NCI-H2029 treated with DMSO at 0.1 percent for 48 hours (cell line): ENCODE results near the gene FXYD7.
"Not testable (repeated sequence)": the region's sequence is repeated elsewhere in the genome, so short reads cannot be mapped to it uniquely, and the experiment has no call there.

Experiments
- DNase-seq: peaks from one replicate; lab custom pipeline; 2025; lab: John Stamatoyannopoulos, UW

The FXYD7 gene

GRCh38 chr19:35127871-35128270 is 15.2 kb upstream of the FXYD7 start:
- no peak for DNase-seq

DNA sequence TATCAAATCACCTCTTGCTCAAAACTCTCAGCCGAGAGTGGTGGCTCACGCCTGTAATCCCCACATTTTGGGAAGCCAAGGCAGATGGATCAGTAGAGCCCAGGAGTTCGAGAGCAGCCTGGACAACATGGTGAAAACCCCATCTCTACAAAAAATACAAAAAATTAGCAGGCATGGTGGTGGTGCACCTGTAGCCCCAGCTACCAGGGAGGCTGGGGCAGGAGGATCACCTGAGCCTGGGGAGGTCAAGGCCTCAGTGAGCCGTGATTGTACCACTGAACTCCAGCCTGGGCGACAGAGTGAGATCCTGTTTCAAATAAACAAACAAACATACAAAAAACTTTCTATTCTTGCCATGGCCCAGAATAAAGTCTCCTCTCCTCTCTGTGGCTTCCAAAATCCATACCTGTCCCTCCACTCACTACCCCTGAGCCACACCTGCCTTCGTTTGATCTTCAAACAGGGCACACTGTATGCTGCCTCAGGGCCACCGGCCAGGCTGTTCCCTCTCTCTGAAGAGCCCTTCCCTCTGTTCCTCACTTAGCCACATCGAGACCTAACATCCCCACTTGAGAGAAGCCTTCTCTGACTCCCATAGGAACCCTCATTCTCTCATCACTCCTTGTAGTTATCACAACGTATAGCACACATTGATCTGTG is 14.5 kb upstream of the FXYD7 start:
- no peak for DNase-seq

- DNase-seq = not testable (repeated sequence)
Measured at GRCh38 chr19:35129724-35130274, 13.3 kb upstream of the FXYD7 start.

- no peak for DNase-seq
Measured at GRCh38 chr19:35130761-35131720, 12.0 kb upstream of the FXYD7 start.

DNA sequence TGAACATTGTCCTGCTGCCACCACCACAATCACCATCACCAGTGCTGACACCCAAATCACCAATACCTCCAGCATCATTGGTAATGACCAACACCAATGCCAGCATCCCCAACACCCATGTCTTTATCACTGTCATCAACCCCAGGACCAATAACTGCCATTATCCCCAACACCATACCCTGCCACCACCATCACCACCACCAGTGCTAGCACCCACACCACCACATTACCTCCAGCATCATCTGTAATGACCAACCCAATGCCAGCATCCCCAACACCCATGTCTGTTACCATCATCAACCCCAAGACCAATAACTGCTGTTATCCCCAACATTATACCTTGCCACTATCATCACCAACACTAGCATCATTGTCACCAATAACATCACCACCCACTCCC is 10.8 kb upstream of the FXYD7 start:
- DNase-seq = no peak

GRCh38 chr19:35133826-35134225 is 9.2 kb upstream of the FXYD7 start:
- DNase-seq = no peak

- DNase-seq = no peak
Measured at GRCh38 chr19:35134601-35135242, 8.3 kb upstream of the FXYD7 start, which contains the start of gene LGI4. Gene LGI4, minus strand, starts transcription at chr19:35135059. Its CDS starts 379 bp downstream, at chr19:35134680.

DNA sequence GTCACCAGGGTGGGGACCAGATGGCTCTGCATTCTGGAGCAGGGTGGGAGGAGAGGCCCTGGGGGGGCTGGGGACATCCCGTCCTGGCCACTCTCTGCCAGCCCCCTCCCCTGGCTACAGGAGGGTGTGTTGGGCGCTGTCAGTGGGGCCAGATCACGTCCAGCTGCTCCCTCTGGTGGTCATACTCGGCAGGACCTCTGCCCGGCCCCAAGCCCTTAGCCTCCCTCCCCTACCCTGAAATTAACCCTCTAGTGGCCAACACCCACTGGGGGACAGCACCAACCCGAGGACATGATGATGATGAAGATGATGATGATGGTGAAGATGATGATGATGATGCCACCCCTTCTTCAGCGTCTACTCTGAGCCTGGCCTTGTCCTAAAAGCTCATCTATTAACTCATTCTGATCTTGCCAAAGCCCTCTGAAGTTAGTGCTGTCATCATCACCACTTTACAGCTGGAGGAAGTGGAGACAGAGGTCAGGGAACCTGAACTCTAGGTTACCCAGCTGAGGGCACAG is 7.6 kb upstream of the FXYD7 start:
- DNase-seq = peak; percentile 23

DNA sequence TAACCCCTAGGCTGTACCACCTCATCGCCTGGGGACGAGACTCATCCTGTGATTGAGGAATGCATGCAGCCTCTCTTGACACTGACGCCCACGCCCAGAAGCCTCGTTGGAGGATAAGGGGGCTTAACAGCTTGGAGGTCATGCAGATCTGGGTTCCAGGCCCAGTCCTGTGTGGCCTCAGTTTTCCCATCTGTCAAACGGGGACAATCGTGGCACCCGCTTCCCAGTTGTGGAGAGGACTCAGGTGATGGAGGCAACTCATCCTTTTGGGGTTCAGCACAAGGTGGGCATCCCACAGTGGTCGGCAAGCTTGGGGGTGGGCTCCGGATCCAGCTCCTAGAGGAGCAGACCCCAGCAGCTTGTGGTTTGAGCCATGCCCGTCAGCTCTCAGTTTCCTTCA is 6.8 kb upstream of the FXYD7 start:
- no peak for DNase-seq

DNA sequence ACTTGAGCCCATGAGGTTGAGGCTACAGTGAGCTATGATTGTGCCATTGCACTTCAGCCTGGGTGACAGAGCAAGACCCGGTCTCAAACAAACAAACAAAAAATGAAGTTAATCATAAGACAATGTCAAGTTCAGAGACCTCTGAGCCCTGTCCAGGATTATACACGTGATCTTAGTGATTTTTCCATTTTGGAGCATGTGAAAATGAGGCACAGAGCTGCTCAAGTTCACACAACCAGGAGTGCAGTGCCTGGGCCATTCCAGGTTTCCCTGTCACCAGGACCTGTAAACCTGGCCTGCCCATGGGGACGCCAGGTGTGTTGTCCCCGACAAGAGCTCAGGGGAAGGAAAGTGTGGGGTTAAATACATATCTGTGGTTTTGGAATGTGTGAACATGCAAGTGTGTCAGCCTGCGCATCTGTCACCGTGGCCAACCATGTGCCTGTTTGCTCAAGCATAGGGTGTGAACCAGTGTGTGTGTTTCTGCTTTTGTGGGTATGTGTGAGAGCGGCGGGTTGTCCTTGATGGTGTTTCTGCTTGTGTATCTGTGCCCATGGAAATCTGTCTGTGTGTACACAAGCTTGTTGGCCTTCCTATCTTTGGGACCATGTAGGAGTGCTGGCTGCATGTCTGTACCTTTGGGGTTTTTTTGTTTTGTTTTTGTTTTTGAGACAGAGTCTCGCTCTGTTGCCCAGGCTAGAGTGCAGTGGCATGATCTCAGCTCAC is 5.9 kb upstream of the FXYD7 start:
- no peak for DNase-seq

- no peak for DNase-seq
Measured at GRCh38 chr19:35138305-35138892, 4.7 kb upstream of the FXYD7 start, which contains the start of gene FXYD1. Gene FXYD1, plus strand, starts transcription at chr19:35138824. Its CDS starts 1,256 bp downstream, at chr19:35140080.

- no peak for DNase-seq
Measured at GRCh38 chr19:35140207-35140961, 2.7 kb upstream of the FXYD7 start.

DNA sequence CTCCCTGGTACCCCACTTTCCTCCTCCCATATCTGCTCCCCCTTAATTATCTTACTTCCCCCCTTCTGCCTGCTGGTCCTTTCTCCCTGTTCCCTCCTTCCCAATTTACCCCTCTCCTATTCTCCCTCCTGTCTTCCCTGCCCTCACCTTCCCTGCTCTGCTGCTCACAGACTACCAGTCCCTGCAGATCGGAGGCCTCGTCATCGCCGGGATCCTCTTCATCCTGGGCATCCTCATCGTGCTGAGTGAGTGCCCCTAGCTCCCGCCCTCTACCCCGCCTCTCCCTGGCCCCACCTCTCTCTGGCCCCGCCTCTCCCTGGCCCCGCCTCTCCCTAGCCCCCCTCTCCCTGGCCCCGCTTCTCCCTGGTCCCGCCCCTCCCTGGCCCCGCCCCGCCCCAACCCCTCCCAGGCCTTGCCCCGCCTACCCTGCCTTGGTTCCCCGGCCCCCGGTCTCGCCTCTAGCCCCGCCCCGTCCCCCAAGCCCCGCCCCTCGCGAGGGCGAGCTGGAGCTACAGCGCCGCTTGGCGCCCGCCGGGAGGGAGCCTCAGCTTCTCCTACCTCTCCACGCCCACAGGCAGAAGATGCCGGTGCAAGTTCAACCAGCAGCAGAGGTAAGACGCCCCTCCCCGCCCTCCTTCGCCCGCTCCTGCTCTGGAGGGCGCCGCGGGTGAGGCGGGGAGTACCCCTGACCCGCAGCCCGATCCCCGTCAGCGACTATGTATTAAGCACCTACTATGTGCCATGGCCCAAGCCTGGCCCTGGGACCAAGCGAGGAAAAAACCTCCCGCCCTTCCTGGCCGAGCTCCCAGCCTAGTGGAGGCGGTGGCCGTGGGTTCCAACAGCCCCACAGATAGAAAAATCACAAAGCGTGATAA is 1.9 kb upstream of the FXYD7 start:
- peak; percentile 77 for DNase-seq

GRCh38 chr19:35141837-35142605 is 1.0 kb upstream of the FXYD7 start:
- DNase-seq = no peak

- peak; percentile 9 for DNase-seq
Measured at GRCh38 chr19:35142606-35143230, 337 bp upstream of the FXYD7 start.

DNA sequence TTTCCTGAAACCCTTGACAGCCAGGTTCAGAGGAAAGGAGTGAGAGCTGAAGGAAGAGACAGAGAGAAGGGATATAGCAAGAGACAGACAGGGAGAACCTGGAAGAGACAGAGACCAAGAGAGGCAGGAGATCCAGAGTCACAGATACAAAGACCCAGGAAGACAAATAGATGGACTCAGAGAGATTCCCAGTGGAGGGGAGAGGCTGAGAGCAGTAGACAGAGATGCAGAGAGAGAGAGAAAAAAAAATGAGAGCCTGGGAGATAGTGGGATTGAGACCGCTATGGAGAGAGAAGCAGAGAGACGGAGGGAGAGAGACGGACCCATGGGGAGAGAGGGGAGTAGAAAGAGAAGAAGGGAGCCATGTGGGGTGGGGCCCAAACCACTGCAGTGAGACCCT is 763 bp downstream of the FXYD7 start:
- no peak for DNase-seq

GRCh38 chr19:35144259-35144599 is 1.2 kb downstream of the FXYD7 start:
- no peak for DNase-seq
